ENCODE data around the gene AFTPH.

The AFTPH gene

GRCh38 chr2:64615192-64615763 is 91.2 kb downstream of the AFTPH start:
- no peak for DNase-seq

- DNase-seq = no peak
Observed at GRCh38 chr2:64615844-64616536, 91.9 kb downstream of the AFTPH start.

GRCh38 chr2:64617631-64618151 is 93.6 kb downstream of the AFTPH start:
- DNase-seq = no peak

- DNase-seq = no peak
Observed at GRCh38 chr2:64620661-64621060, 96.5 kb downstream of the AFTPH start.

- DNase-seq = no peak
Observed at GRCh38 chr2:64622443-64623241, 98.5 kb downstream of the AFTPH start.

GRCh38 chr2:64623242-64623850 is 99.2 kb downstream of the AFTPH start:
- DNase-seq = no peak

- DNase-seq = no peak
Observed at GRCh38 chr2:64624108-64624610, 100.0 kb downstream of the AFTPH start.

GRCh38 chr2:64624862-64625261 is 100.7 kb downstream of the AFTPH start:
- DNase-seq = no peak

GRCh38 chr2:64625299-64626145 is 101.4 kb downstream of the AFTPH start:
- DNase-seq = no peak

GRCh38 chr2:64626146-64626809 is 102.2 kb downstream of the AFTPH start:
- no peak for DNase-seq

GRCh38 chr2:64626963-64627760 is 103.0 kb downstream of the AFTPH start:
- no peak for DNase-seq

- DNase-seq = no peak
Observed at GRCh38 chr2:64627860-64628841, 104.0 kb downstream of the AFTPH start.

- DNase-seq = no peak
Observed at GRCh38 chr2:64629329-64629781, 105.2 kb downstream of the AFTPH start.

GRCh38 chr2:64629875-64630274 is 105.7 kb downstream of the AFTPH start:
- DNase-seq = no peak

GRCh38 chr2:64630752-64631151 is 106.6 kb downstream of the AFTPH start:
- DNase-seq = no peak

- DNase-seq = no peak
Observed at GRCh38 chr2:64631771-64632170, 107.6 kb downstream of the AFTPH start.

GRCh38 chr2:64632835-64633819 is 109.0 kb downstream of the AFTPH start:
- DNase-seq = no peak
